ENCODE results near the gene ME3.

DNA sequence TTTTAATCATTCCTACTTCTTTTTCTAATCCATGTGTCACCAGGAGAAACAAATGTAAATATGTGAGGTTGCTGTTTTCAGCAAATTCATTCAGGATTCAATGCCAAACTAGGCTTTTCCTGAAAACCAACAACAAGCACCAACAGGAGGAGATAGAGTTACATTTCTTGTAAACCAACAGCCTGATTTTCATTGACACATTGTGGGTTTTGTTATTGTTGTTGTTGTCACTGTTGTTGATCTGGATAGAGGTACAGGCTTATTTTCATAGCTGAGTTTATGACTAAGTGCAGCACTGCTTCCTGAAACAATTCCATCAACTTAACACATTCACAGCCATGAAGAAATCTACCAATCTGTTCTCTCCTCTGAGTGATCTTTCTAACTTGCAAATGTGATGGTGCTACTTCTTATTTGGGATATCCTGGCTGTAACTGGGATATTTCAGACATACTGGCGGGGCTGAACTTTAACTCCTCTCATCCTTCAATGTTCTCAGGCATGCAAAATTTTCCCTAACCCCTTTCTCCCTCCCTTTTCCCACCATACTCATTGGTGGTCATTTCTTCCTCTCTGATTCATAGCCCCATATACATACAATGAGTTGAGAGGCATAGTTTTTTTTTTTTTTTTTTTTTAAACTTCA, 65.5 kb downstream of the ME3 start:
- TF ChIP-seq, protein P1, sequence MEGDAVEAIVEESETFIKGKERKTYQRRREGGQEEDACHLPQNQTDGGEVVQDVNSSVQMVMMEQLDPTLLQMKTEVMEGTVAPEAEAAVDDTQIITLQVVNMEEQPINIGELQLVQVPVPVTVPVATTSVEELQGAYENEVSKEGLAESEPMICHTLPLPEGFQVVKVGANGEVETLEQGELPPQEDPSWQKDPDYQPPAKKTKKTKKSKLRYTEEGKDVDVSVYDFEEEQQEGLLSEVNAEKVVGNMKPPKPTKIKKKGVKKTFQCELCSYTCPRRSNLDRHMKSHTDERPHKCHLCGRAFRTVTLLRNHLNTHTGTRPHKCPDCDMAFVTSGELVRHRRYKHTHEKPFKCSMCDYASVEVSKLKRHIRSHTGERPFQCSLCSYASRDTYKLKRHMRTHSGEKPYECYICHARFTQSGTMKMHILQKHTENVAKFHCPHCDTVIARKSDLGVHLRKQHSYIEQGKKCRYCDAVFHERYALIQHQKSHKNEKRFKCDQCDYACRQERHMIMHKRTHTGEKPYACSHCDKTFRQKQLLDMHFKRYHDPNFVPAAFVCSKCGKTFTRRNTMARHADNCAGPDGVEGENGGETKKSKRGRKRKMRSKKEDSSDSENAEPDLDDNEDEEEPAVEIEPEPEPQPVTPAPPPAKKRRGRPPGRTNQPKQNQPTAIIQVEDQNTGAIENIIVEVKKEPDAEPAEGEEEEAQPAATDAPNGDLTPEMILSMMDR (IDR thresholded peaks at IDR 0.05) = no peak
- no peak for TF ChIP-seq POLR2A (IDR thresholded peaks at IDR 0.05)
